GM23248 (cell line): ENCODE data around the gene HOXD12. TPM values are rescaled to one million over a fixed set of nuclear protein-coding genes. Genes with fewer than 3 reads are reported as not detected.

ENCODE experiments used
- DNase-seq: peaks from one replicate; pipeline ENCODE4 v3.0.0-alpha.2; 2015
- H2AFZ ChIP-seq: fragments of 200-600 bp; sonication (generic); 2 replicates; pipeline ENCODE4 v1.6.1; 2016; ENCODE audit warnings: antibody characterized with exemption
- H3F3A ChIP-seq: fragments of 200-600 bp; sonication (generic); 2 replicates; pipeline ENCODE4 v1.6.1; 2016; ENCODE audit warnings: mild to moderate bottlenecking, antibody characterized with exemption, mixed run types; ENCODE audit not compliant: insufficient read depth
- H3K27ac ChIP-seq: fragments of 200-600 bp; sonication (generic); 2 replicates; pipeline ENCODE4 v1.5.1; 2016; ENCODE audit warnings: mild to moderate bottlenecking
- H3K27me3 ChIP-seq: fragments of 200-600 bp; sonication (generic); replicated peaks from 2 replicates; pipeline ENCODE4 v1.6.1; 2016; ENCODE audit warnings: mild to moderate bottlenecking; ENCODE audit not compliant: insufficient read depth
- H3K36me3 ChIP-seq: fragments of 200-600 bp; sonication (generic); 2 replicates; pipeline ENCODE4 v1.6.1; 2016; ENCODE audit warnings: low read depth, mild to moderate bottlenecking
- H3K4me1 ChIP-seq: fragments of 200-600 bp; sonication (generic); 2 replicates; pipeline ENCODE4 v1.6.1; 2016; ENCODE audit warnings: mild to moderate bottlenecking; ENCODE audit not compliant: insufficient read depth
- H3K4me2 ChIP-seq: fragments of 200-600 bp; sonication (generic); one replicate; pipeline ENCODE4 v1.6.1; 2016; ENCODE audit warnings: mild to moderate bottlenecking; ENCODE audit not compliant: unreplicated experiment
- H3K4me3 ChIP-seq: fragments of 200-600 bp; sonication (generic); 2 replicates; pipeline ENCODE4 v1.5.1; 2016; ENCODE audit warnings: mild to moderate bottlenecking
- H3K79me2 ChIP-seq: fragments of 200-600 bp; sonication (generic); 2 replicates; pipeline ENCODE4 v1.6.1; 2016; ENCODE audit warnings: mild to moderate bottlenecking; ENCODE audit not compliant: insufficient read depth
- H3K9ac ChIP-seq: fragments of 200-600 bp; sonication (generic); 2 replicates; pipeline ENCODE4 v1.6.1; 2016; ENCODE audit warnings: mild to moderate bottlenecking
- H3K9me2 ChIP-seq: fragments of 200-600 bp; sonication (generic); 2 replicates; pipeline ENCODE4 v1.6.1; 2016; ENCODE audit warnings: mixed run types, mild to moderate bottlenecking, moderate library complexity; ENCODE audit not compliant: insufficient read depth
- H3K9me3 ChIP-seq: fragments of 200-600 bp; sonication (generic); one replicate; pipeline ENCODE4 v1.6.1; 2017; ENCODE audit warnings: low read depth
- H4K20me1 ChIP-seq: fragments of 200-600 bp; sonication (generic); 2 replicates; pipeline ENCODE4 v1.6.0; 2016; ENCODE audit not compliant: insufficient read depth
- EZH2 ChIP-seq: fragments of 200-600 bp; sonication (generic); IDR thresholded peaks from 2 replicates; pipeline ENCODE4 v1.6.1; 2018; ENCODE audit warnings: antibody characterized with exemption, mild to moderate bottlenecking; ENCODE audit not compliant: insufficient read depth, poor library complexity, severe bottlenecking
- EZH2phosphoT487 ChIP-seq: fragments of 200-600 bp; sonication (generic); IDR thresholded peaks from 2 replicates; pipeline ENCODE4 v1.6.1; 2018; ENCODE audit warnings: antibody characterized with exemption, moderate library complexity, mild to moderate bottlenecking, low read depth; ENCODE audit not compliant: insufficient read depth
- WGBS, 2 experiments: methylation state at CpG; one replicate each; pipeline ENCODE4 v1.1.6; 2015 to 2017; ENCODE audit warnings: low lambda C conversion rate in 2 of 2, low coverage in 1 of 2; ENCODE audit errors: missing lambda C conversion rate in 2 of 2; 5-methylcytosine and 5-hydroxymethylcytosine counted together
- in situ Hi-C: fragments of 300-500 bp; cut with MboI; formaldehyde crosslinking; loops from 2 replicates; pipeline ENCODE4 v1.15.0; 2020
- polyA plus RNA-seq: library from polyadenylated mRNA; unstranded; fragments of >200 nt; fragmentation: Nextera tagmentation; extraction: Ambion mirVana; gene quantifications from 2 replicates; pipeline ENCODE4 v1.2.1, GENCODE V29; 2016
- total RNA-seq: library from RNA; depleted of rRNA; stranded (reverse); fragments of >200 nt; shearing (Covaris generic); gene quantifications from 2 replicates; pipeline ENCODE4 v1.2.3, GENCODE V29; 2014; rRNA removed

HOXD12 gene
- total RNA-seq (0.22 TPM in 1 of 2 replicates, not detected in the other), polyA plus RNA-seq (0.14 and 0.19 TPM in 2 replicates)

DNA sequence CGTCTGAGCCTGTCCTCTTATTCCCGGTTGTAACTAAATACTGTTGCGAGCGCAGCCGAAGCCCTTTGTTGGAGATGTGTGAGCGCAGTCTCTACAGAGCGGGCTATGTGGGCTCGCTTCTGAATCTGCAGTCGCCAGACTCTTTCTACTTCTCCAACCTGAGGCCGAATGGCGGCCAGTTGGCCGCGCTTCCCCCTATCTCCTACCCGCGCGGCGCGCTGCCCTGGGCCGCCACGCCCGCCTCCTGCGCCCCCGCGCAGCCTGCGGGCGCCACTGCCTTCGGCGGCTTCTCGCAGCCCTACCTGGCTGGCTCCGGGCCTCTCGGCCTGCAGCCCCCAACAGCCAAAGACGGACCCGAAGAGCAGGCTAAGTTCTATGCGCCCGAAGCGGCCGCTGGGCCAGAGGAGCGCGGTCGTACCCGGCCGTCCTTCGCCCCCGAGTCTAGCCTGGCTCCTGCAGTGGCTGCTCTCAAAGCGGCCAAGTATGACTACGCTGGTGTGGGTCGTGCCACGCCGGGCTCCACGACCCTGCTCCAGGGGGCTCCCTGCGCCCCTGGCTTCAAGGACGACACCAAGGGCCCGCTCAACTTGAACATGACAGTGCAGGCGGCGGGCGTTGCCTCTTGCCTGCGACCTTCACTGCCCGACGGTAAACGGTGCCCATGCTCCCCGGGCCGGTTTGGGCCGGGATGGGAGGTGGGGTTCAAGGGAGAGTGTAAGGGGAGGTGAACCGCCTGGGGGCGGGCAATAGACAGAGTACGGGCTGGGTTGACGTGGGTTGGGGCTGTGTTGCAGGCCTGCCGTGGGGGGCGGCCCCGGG lies at the start of gene HOXD12:
HOXD12 (plus strand) TSS at position 68 of the 819 bp plus-strand sequence; CDS start at position 75, 7 bp downstream.
- H3K9me3 ChIP-seq: no peaks in the 10 kb centered on the region
- WGBS, 2 experiments: 87 to 89% methylated on average over 64 to 70 of the region's 70 CpGs
- no peak within 1 kb of the TSS for H3K27ac ChIP-seq
- H3K4me1 ChIP-seq: peaks cover 8% of the 10 kb centered on the region
- TF ChIP-seq EZH2 (no peak), EZH2phosphoT487 (no peak)
- H3K27me3 ChIP-seq: no peaks in the 10 kb centered on the region
- no peak for DNase-seq
- H3K79me2 ChIP-seq: peaks cover 33% of the 10 kb centered on the region
- no peaks in the 10 kb centered on the region for H4K20me1 ChIP-seq
- in situ Hi-C loops: loop anchor here (25.0 kb wide), 1 partner anchor 1637 kb away; no protein-coding TSS in a partner anchor
- H3K4me3 ChIP-seq: peak within 1 kb of the TSS; percentile 79
- no peak within 1 kb of the TSS for H3K9ac ChIP-seq
- H3K4me2 ChIP-seq: peak within 1 kb of the TSS; percentile 100
- H3K36me3 ChIP-seq: no peaks in the 10 kb centered on the region
- H3F3A ChIP-seq: peaks cover 26% of the 10 kb centered on the region
- no peaks in the 10 kb centered on the region for H3K9me2 ChIP-seq
- peak within 1 kb of the TSS; percentile 97 for H2AFZ ChIP-seq

GRCh38 chr2:176056406-176056805 lies 43.2 kb upstream of the HOXD12 start:
- DNase-seq: no peak
- in situ Hi-C loops: no loop called here
- Histone ChIP-seq H3K79me2 (no peaks in the 10 kb centered on the region), H3K4me3 (no peak overlapping the region), H4K20me1 (no peaks in the 10 kb centered on the region), H3K4me1 (no peaks in the 10 kb centered on the region), H3K27me3 (peaks cover 20% of the 10 kb centered on the region), H2AFZ (no peak overlapping the region), H3K9me3 (no peaks in the 10 kb centered on the region), H3K27ac (no peak overlapping the region), H3K4me2 (no peak overlapping the region), H3K36me3 (no peaks in the 10 kb centered on the region), H3K9ac (no peak overlapping the region), H3K9me2 (no peaks in the 10 kb centered on the region), H3F3A (no peaks in the 10 kb centered on the region)
- 0% methylated on average over 1 of the region's 1 CpG for WGBS, 2 experiments
- TF ChIP-seq EZH2phosphoT487: no peak
- no peak for TF ChIP-seq EZH2

DNA sequence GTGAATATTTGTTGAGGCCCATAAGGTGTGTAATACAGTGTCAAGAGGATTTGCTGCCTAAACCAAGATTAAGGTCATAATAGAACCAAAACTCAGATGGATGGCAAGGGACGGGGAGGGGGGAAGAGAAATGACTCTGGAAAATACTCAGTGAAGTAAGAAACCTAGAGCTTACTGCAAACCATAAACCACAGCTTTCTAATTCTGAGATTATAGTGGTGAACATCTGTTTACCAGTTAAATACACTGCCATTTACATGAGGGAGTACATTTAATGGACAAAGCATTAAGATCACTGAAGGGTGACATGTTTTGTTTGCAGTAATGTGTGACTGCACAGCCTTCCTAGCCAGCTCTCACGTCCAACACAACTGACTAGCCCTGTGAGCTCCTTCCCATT lies 35.6 kb upstream of the HOXD12 start:
- Histone ChIP-seq H3K9me2 (no peaks in the 10 kb centered on the region), H3K79me2 (no peaks in the 10 kb centered on the region), H3K27me3 (peaks cover 64% of the 10 kb centered on the region), H3K4me1 (peaks cover 6% of the 10 kb centered on the region), H3K4me3 (no peak overlapping the region), H3K36me3 (no peaks in the 10 kb centered on the region), H3K9me3 (no peaks in the 10 kb centered on the region), H3F3A (no peaks in the 10 kb centered on the region), H2AFZ (no peak overlapping the region), H4K20me1 (no peaks in the 10 kb centered on the region), H3K9ac (no peak overlapping the region), H3K4me2 (no peak overlapping the region), H3K27ac (no peak overlapping the region)
- TF ChIP-seq EZH2phosphoT487: no peak
- TF ChIP-seq EZH2: no peak
- 21 to 35% methylated on average over 2 of the region's 2 CpGs for WGBS, 2 experiments
- DNase-seq: no peak
- in situ Hi-C loops: no loop called here

GRCh38 chr2:176066645-176067588 lies 32.7 kb upstream of the HOXD12 start:
- Histone ChIP-seq H2AFZ (peak overlapping the region; percentile 82), H3K79me2 (no peaks in the 10 kb centered on the region), H3K9me3 (no peaks in the 10 kb centered on the region), H3K36me3 (no peaks in the 10 kb centered on the region), H3K4me1 (peaks cover 6% of the 10 kb centered on the region), H3F3A (no peaks in the 10 kb centered on the region), H3K4me2 (peak overlapping the region; percentile 75), H3K9me2 (no peaks in the 10 kb centered on the region), H3K9ac (no peak overlapping the region), H3K4me3 (peak overlapping the region; percentile 61), H3K27me3 (peaks cover 67% of the 10 kb centered on the region), H4K20me1 (no peaks in the 10 kb centered on the region), H3K27ac (no peak overlapping the region)
- DNase-seq: no peak
- no peak for TF ChIP-seq EZH2
- TF ChIP-seq EZH2phosphoT487: no peak
- WGBS, 2 experiments: 37 to 38% methylated on average over 55 to 56 of the region's 56 CpGs
- in situ Hi-C loops: no loop called here
